CD4-positive, alpha-beta T cell (primary cell): ENCODE results near the gene TSSC4. TPM values are rescaled to one million over a fixed set of nuclear protein-coding genes. Genes with fewer than 3 reads are reported as not detected.

Source experiments
- ATAC-seq: fragments of 200-7000 bp; cut with Tn5 transposase; one replicate; pipeline ENCODE4 v1.10.0; 2022; ENCODE audit warnings: mild to moderate bottlenecking; ENCODE audit not compliant: poor library complexity
- CTCF ChIA-PET: fragments of 350-600 bp; sonication (Branson Sonifier 250); formaldehyde crosslinking; loops from one replicate; lab custom pipeline; 2021; ENCODE audit warnings: antibody characterized with exemption, inconsistent platforms; lab: Charles Lee
- POLR2A ChIA-PET: fragments of 350-600 bp; sonication (Branson Sonifier 250); formaldehyde crosslinking; loops from one replicate; lab custom pipeline; 2021; ENCODE audit warnings: antibody characterized with exemption, inconsistent platforms; lab: Charles Lee
- DNase-seq, 14 experiments: peaks; one replicate each; pipeline ENCODE4 v3.0.0-alpha.2; 2013 to 2020; ENCODE audit warnings: mixed read lengths in 2 of 14
- H3K27ac ChIP-seq, 2 donors: one replicate each; pipeline versions ENCODE4 v1.5.1 to v1.7.0; 2013; ENCODE audit warnings: low read length in 2 of 2, low read depth in 1 of 2, mild to moderate bottlenecking in 1 of 2
- H3K27me3 ChIP-seq, 2 experiments: 1 replicate in 1 of 2; 2 replicates in 1 of 2; pipeline versions ENCODE4 v1.6.1 to v1.7.0; 2013; ENCODE audit warnings: low read length in 2 of 2, control low read depth in 1 of 2, mild to moderate bottlenecking in 1 of 2, moderate library complexity in 1 of 2; ENCODE audit not compliant: insufficient read depth in 2 of 2, control insufficient read depth in 1 of 2
- H3K36me3 ChIP-seq: one replicate; pipeline ENCODE4 v1.6.1; 2013; ENCODE audit warnings: low read length, control low read depth; ENCODE audit not compliant: insufficient read depth
- H3K4me1 ChIP-seq: one replicate; pipeline ENCODE4 v1.6.1; 2013; ENCODE audit warnings: low read length, control low read depth; ENCODE audit not compliant: insufficient read depth
- H3K4me3 ChIP-seq: one replicate; pipeline ENCODE4 v1.5.1; 2013; ENCODE audit warnings: mild to moderate bottlenecking, low read length, moderate library complexity
- H3K9me3 ChIP-seq, 2 experiments: 1 replicate in 1 of 2; 2 replicates in 1 of 2; pipeline versions ENCODE4 v1.6.1 to v1.7.0; 2013; ENCODE audit warnings: low read length in 2 of 2, mild to moderate bottlenecking in 2 of 2, control low read depth in 1 of 2, moderate library complexity in 1 of 2; ENCODE audit not compliant: control insufficient read depth in 1 of 2, insufficient read depth in 1 of 2
- H3K27ac Mint-ChIP-seq: one replicate; pipeline ENCODE4 v1.8.0; 2020; ENCODE audit warnings: mixed read lengths
- H3K27me3 Mint-ChIP-seq: one replicate; pipeline ENCODE4 v1.8.0; 2021; ENCODE audit warnings: mixed read lengths
- H3K36me3 Mint-ChIP-seq: one replicate; pipeline ENCODE4 v1.8.0; 2021; ENCODE audit warnings: low read depth, mixed read lengths
- H3K4me1 Mint-ChIP-seq: one replicate; pipeline ENCODE4 v1.8.0; 2021; ENCODE audit warnings: low read depth, mixed read lengths
- H3K4me3 Mint-ChIP-seq: one replicate; pipeline ENCODE4 v1.8.0; 2020; ENCODE audit warnings: mild to moderate bottlenecking, mixed read lengths
- H3K9me3 Mint-ChIP-seq: one replicate; pipeline ENCODE4 v1.8.0; 2020; ENCODE audit warnings: mixed read lengths
- CTCF ChIP-seq: fragments of 200-600 bp; IDR thresholded peaks from one replicate; pipeline ENCODE4 v1.8.0; 2022; ENCODE audit warnings: antibody characterized with exemption, mild to moderate bottlenecking
- intact Hi-C, 2 experiments: fragments of 100-400 bp; cut with DNase I in 1 of 2; cut with micrococcal nuclease in 1 of 2; formaldehyde crosslinking; loops; one replicate each; pipeline versions ENCODE4 v1.15.1 to v1.9.0; 2023 to 2025; cut with DNase I, micrococcal nuclease
- total RNA-seq, 174 experiments: library from RNA in 2 of 174; stranded (reverse) in 2 of 174; gene quantifications; one replicate each; pipeline ENCODE4 v1.2.3 and lab custom pipeline; 2021 to 2026

Gene TSSC4
- total RNA-seq, 2 experiments from 2014 or later = 47.5 to 50.0 TPM

- H3K4me3 ChIP-seq = no peak overlapping the region
- H3K36me3 ChIP-seq = no peaks in the 10 kb centered on the region
- CTCF ChIA-PET = no interaction called here
- H3K4me1 ChIP-seq = peaks cover 17% of the 10 kb centered on the region
- DNase-seq (peak in 1 of 14 experiments; percentile 33), ATAC-seq (no peak)
- no peak for TF ChIP-seq CTCF
- POLR2A ChIA-PET = no interaction called here
- H3K4me3 Mint-ChIP-seq = no peak overlapping the region
- H3K27ac ChIP-seq = no peak overlapping the region
- H3K27ac Mint-ChIP-seq = no peak overlapping the region
- H3K36me3 Mint-ChIP-seq = no peaks in the 10 kb centered on the region
- H3K9me3 Mint-ChIP-seq = no peaks in the 10 kb centered on the region
- H3K27me3 ChIP-seq = no peaks in the 10 kb centered on the region
- no peaks in the 10 kb centered on the region for H3K4me1 Mint-ChIP-seq
- intact Hi-C loops = no loop called here
- H3K9me3 ChIP-seq = peaks cover 0 to 4% of the 10 kb centered on the region in 2 experiments
- H3K27me3 Mint-ChIP-seq = no peaks in the 10 kb centered on the region
These were observed 22.8 kb downstream of the TSSC4 start for GRCh38 chr11:2423157-2424025.

- Histone ChIP-seq H3K9me3 (peaks cover 0 to 4% of the 10 kb centered on the region in 2 experiments), H3K27me3 (no peaks in the 10 kb centered on the region), H3K36me3 (no peaks in the 10 kb centered on the region), H3K4me1 (peaks cover 14% of the 10 kb centered on the region), H3K4me3 (no peak overlapping the region), H3K27ac (no peak overlapping the region)
- ATAC-seq (no peak), DNase-seq (no peak)
- ChIA-PET CTCF (interaction anchor here (4.3 kb wide), 1 partner anchor 107 kb away, joined by 46 read pairs; no protein-coding TSS in a partner anchor), POLR2A (interaction anchor here (1.0 kb wide), 1 partner anchor 460 kb away, joined by 3 read pairs; no protein-coding TSS in a partner anchor)
- H3K4me1 Mint-ChIP-seq = no peaks in the 10 kb centered on the region
- no peak overlapping the region for H3K4me3 Mint-ChIP-seq
- no peaks in the 10 kb centered on the region for H3K36me3 Mint-ChIP-seq
- no peaks in the 10 kb centered on the region for H3K27me3 Mint-ChIP-seq
- no peaks in the 10 kb centered on the region for H3K9me3 Mint-ChIP-seq
- TF ChIP-seq CTCF = no peak
- H3K27ac Mint-ChIP-seq = no peak overlapping the region
- intact Hi-C loops = no loop called here
These were observed 24.4 kb downstream of the TSSC4 start for GRCh38 chr11:2424811-2425495.

- Histone ChIP-seq H3K27me3 (no peaks in the 10 kb centered on the region), H3K9me3 (peaks cover 0 to 4% of the 10 kb centered on the region in 2 experiments), H3K36me3 (no peaks in the 10 kb centered on the region), H3K4me1 (peaks cover 8% of the 10 kb centered on the region), H3K4me3 (no peak overlapping the region), H3K27ac (no peak overlapping the region)
- ChIA-PET CTCF (interaction anchor here (4.3 kb wide), 1 partner anchor 107 kb away, joined by 46 read pairs; no protein-coding TSS in a partner anchor), POLR2A (interaction anchor here (1.0 kb wide), 1 partner anchor 460 kb away, joined by 3 read pairs; no protein-coding TSS in a partner anchor)
- DNase-seq (no peak), ATAC-seq (no peak)
- Mint-ChIP-seq H3K4me3 (no peak overlapping the region), H3K27ac (no peak overlapping the region), H3K27me3 (no peaks in the 10 kb centered on the region), H3K36me3 (no peaks in the 10 kb centered on the region), H3K9me3 (no peaks in the 10 kb centered on the region), H3K4me1 (no peaks in the 10 kb centered on the region)
- TF ChIP-seq CTCF = no peak
- intact Hi-C loops = no loop called here
These were observed 25.0 kb downstream of the TSSC4 start for GRCh38 chr11:2425506-2425905.
